Glutamatergic neuron (in vitro differentiated cells): ENCODE measurements around the gene TACC2. TPM values are rescaled to one million over a fixed set of nuclear protein-coding genes. Genes with fewer than 3 reads are reported as not detected.
A peak's percentile ranks its signal among the peaks of the same experiment; 100 is the strongest.

Experiments used
- DNase-seq: peaks from one replicate; pipeline ENCODE4 v3.0.0; 2022
- H3K27ac Mint-ChIP-seq: one replicate; pipeline ENCODE4 v1.8.0; 2020; ENCODE audit warnings: mild to moderate bottlenecking, mixed read lengths, inconsistent platforms; ENCODE audit not compliant: unreplicated experiment
- H3K27me3 Mint-ChIP-seq: one replicate; pipeline ENCODE4 v1.8.0; 2020; ENCODE audit warnings: mild to moderate bottlenecking, moderate library complexity, mixed read lengths, inconsistent platforms; ENCODE audit not compliant: unreplicated experiment
- H3K36me3 Mint-ChIP-seq: one replicate; pipeline ENCODE4 v1.8.0; 2020; ENCODE audit warnings: mild to moderate bottlenecking, mixed read lengths, inconsistent platforms; ENCODE audit not compliant: unreplicated experiment
- H3K4me1 Mint-ChIP-seq: one replicate; pipeline ENCODE4 v1.8.0; 2020; ENCODE audit warnings: mild to moderate bottlenecking, low read depth, mixed read lengths, inconsistent platforms; ENCODE audit not compliant: unreplicated experiment
- H3K4me3 Mint-ChIP-seq: one replicate; pipeline ENCODE4 v1.8.0; 2020; ENCODE audit warnings: mild to moderate bottlenecking, mixed read lengths, inconsistent platforms; ENCODE audit not compliant: unreplicated experiment
- H3K9me3 Mint-ChIP-seq: one replicate; pipeline ENCODE4 v1.8.0; 2020; ENCODE audit warnings: mild to moderate bottlenecking, moderate library complexity, mixed read lengths, inconsistent platforms; ENCODE audit not compliant: unreplicated experiment
- CTCF ChIP-seq: fragments of 200-600 bp; sonication (generic); IDR thresholded peaks from one replicate; pipeline ENCODE4 v1.5.0; 2021; ENCODE audit not compliant: partially characterized antibody, unreplicated experiment
- total RNA-seq: library from RNA; stranded (reverse); fragmentation: NEBNext Ultra II Directional; extraction: Animal tissue kit (Norgen Biotek cat#: 25700); gene quantifications from one replicate; pipeline ENCODE4 v1.2.1, GENCODE V29; 2021; ENCODE audit not compliant: unreplicated experiment

The TACC2 gene
- total RNA-seq, 1 donor from 2014 or later: 499 TPM

GRCh38 chr10:122078965-122079795, 90.2 kb downstream of the TACC2 start:
- no peak overlapping the region for H3K4me3 Mint-ChIP-seq
- no peak for DNase-seq
- no peak for TF ChIP-seq CTCF
- H3K4me1 Mint-ChIP-seq: peaks cover 23% of the 10 kb centered on the region
- no peaks in the 10 kb centered on the region for H3K36me3 Mint-ChIP-seq
- peaks cover 10% of the 10 kb centered on the region for H3K9me3 Mint-ChIP-seq
- H3K27ac Mint-ChIP-seq: peak overlapping the region; percentile 96
- peaks cover 2% of the 10 kb centered on the region for H3K27me3 Mint-ChIP-seq

GRCh38 chr10:122082616-122083477, 93.9 kb downstream of the TACC2 start:
- no peaks in the 10 kb centered on the region for H3K36me3 Mint-ChIP-seq
- TF ChIP-seq CTCF: no peak
- H3K27me3 Mint-ChIP-seq: no peaks in the 10 kb centered on the region
- H3K9me3 Mint-ChIP-seq: peaks cover 6% of the 10 kb centered on the region
- H3K4me3 Mint-ChIP-seq: no peak overlapping the region
- H3K4me1 Mint-ChIP-seq: peaks cover 16% of the 10 kb centered on the region
- DNase-seq: no peak
- H3K27ac Mint-ChIP-seq: no peak overlapping the region

- Mint-ChIP-seq H3K27ac (no peak overlapping the region), H3K27me3 (no peaks in the 10 kb centered on the region), H3K4me1 (peaks cover 11% of the 10 kb centered on the region), H3K4me3 (no peak overlapping the region), H3K9me3 (peaks cover 2% of the 10 kb centered on the region), H3K36me3 (no peaks in the 10 kb centered on the region)
- no peak for TF ChIP-seq CTCF
- no peak for DNase-seq
Observed at GRCh38 chr10:122083478-122084025, 94.6 kb downstream of the TACC2 start.

GRCh38 chr10:122084286-122085041, 95.5 kb downstream of the TACC2 start:
- H3K27me3 Mint-ChIP-seq: no peaks in the 10 kb centered on the region
- H3K36me3 Mint-ChIP-seq: no peaks in the 10 kb centered on the region
- peaks cover under 1% of the 10 kb centered on the region for H3K9me3 Mint-ChIP-seq
- no peak for TF ChIP-seq CTCF
- no peak for DNase-seq
- H3K4me1 Mint-ChIP-seq: peaks cover 2% of the 10 kb centered on the region
- H3K27ac Mint-ChIP-seq: no peak overlapping the region
- no peak overlapping the region for H3K4me3 Mint-ChIP-seq
